Measurements from ENCODE around the gene TAS2R38.

The TAS2R38 gene

GRCh38 chr7:141945356-141945755 lies 28.2 kb downstream of the TAS2R38 start:
- TF ChIP-seq, protein P1, sequence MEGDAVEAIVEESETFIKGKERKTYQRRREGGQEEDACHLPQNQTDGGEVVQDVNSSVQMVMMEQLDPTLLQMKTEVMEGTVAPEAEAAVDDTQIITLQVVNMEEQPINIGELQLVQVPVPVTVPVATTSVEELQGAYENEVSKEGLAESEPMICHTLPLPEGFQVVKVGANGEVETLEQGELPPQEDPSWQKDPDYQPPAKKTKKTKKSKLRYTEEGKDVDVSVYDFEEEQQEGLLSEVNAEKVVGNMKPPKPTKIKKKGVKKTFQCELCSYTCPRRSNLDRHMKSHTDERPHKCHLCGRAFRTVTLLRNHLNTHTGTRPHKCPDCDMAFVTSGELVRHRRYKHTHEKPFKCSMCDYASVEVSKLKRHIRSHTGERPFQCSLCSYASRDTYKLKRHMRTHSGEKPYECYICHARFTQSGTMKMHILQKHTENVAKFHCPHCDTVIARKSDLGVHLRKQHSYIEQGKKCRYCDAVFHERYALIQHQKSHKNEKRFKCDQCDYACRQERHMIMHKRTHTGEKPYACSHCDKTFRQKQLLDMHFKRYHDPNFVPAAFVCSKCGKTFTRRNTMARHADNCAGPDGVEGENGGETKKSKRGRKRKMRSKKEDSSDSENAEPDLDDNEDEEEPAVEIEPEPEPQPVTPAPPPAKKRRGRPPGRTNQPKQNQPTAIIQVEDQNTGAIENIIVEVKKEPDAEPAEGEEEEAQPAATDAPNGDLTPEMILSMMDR (IDR thresholded peaks at IDR 0.05; ENCODE audit: control extremely low read depth, extremely low read depth, low read depth, missing control alignments) = no peak

DNA sequence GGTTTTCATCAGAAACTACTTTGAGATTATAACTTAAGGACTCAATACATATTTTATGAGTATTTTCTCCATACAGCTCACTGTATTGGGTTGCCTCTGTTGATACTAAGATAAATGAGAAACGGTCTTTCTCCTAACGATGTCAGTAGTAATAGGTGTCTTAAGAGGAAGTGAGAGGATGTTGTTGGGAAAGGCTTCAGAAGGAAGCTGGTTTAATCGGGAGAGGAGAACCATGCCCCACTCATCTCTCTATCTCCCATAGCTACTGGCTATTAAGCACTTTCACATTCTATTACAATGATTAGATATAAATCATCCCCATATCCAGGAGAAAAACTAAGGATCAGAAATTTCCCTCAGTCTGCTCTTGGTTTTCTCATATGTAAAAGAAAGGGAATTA lies 28.8 kb downstream of the TAS2R38 start:
- POLR2A ChIA-PET = no interaction called here
- no peak for DNase-seq (ENCODE audit: extremely low spot score)
- TF ChIP-seq, protein P1 (IDR thresholded peaks at IDR 0.05; ENCODE audit: control extremely low read depth, extremely low read depth, low read depth, missing control alignments) = no peak
- CTCF ChIA-PET = interaction anchor here (1.0 kb wide), 1 partner anchor 32 kb away, joined by 7 read pairs; no protein-coding TSS in a partner anchor

More at GRCh38 chr7:141945356-141945755, 28.2 kb downstream of the TAS2R38 start:
- no peak for DNase-seq (ENCODE audit: extremely low spot score)
- POLR2A ChIA-PET = no interaction called here
- CTCF ChIA-PET = interaction anchor here (1.0 kb wide), 1 partner anchor 31 kb away, joined by 7 read pairs; no protein-coding TSS in a partner anchor

DNA sequence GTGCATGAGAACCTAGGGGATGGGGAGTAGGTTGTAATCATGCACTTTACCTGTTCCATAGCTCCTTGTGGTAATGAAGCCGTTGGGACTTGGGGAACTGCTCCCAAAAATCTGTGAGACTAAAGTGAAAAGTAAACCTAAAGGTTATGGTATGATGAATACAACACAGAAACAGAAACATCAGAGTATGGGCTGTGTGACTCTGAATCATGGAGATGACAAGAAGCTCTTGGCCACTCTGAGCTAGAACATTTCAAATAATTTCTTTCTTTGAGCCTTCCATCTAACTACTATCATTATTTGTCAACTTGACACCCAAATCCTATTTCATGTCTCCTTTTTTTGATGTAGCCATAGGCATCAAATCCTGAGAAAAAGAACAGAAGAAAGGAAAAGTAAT lies 29.7 kb downstream of the TAS2R38 start:
- ChIA-PET CTCF (no interaction called here), POLR2A (no interaction called here)
- TF ChIP-seq, protein P1 (IDR thresholded peaks at IDR 0.05; ENCODE audit: control extremely low read depth, extremely low read depth, low read depth, missing control alignments) = no peak
- no peak for DNase-seq (ENCODE audit: extremely low spot score)

DNA sequence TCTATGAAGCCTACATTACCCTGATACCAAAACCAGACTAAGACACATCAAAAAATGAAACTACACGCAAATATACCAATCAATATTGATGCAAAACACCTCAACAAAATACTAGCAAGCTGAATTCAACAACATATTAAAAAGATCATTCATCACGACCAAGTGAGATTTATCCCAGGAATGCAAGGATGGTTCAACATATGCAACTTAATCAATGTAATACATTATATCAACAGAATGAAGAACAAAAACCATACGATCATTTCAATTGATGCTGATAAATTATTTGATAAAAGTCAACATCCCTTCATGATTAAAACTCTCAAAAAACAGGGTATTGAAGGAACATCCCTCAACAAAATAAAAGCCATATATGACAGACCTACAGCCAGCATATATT lies 32.5 kb downstream of the TAS2R38 start:
- CTCF ChIA-PET = no interaction called here
- no peak for DNase-seq (ENCODE audit: extremely low spot score)
- TF ChIP-seq, protein P1 (IDR thresholded peaks at IDR 0.05; ENCODE audit: control extremely low read depth, extremely low read depth, low read depth, missing control alignments) = no peak
- POLR2A ChIA-PET = no interaction called here

GRCh38 chr7:141930211-141930610 lies 43.4 kb downstream of the TAS2R38 start:
- TF ChIP-seq, protein P1 (IDR thresholded peaks at IDR 0.05; ENCODE audit: control extremely low read depth, extremely low read depth, low read depth, missing control alignments) = no peak
- CTCF ChIA-PET = interaction anchor here (0.7 to 1.4 kb wide), 2 partner anchors 16 to 46 kb away, joined by 3 to 5 read pairs; no protein-coding TSS in a partner anchor
- POLR2A ChIA-PET = no interaction called here
- no peak for DNase-seq (ENCODE audit: extremely low spot score)

- ChIA-PET POLR2A (no interaction called here), CTCF (no interaction called here)
Observed at GRCh38 chr7:141928845-141929195, 44.8 kb downstream of the TAS2R38 start.

More at GRCh38 chr7:141928845-141929195, 44.8 kb downstream of the TAS2R38 start:
- DNase-seq (ENCODE audit: extremely low spot score) = no peak
- TF ChIP-seq, protein P1 (IDR thresholded peaks at IDR 0.05; ENCODE audit: control extremely low read depth, extremely low read depth, low read depth, missing control alignments) = no peak

All from GM10248 (cell line).